ENCODE measurements around the gene KDM2B.

DNA sequence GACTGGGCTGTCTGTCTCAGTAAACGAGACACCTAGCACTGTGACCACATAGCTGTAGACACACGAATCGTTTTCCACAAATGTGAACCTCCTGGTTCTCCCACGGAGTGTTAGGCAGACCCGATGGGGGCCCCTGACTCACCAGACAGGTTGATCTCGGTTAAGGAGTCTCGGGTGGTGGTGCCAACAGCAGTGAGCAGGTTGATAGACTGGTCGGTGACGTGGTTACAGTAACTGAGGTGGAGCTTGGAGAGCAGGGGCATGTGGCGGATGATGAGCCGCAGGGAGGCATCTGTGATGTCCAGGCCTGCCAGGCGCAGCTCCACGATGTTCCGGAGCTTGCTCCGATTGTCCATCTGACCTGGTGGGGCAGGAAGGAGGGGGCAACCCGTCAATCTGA lies 141.1 kb downstream of the KDM2B start:
- TF ChIP-seq, protein P1, sequence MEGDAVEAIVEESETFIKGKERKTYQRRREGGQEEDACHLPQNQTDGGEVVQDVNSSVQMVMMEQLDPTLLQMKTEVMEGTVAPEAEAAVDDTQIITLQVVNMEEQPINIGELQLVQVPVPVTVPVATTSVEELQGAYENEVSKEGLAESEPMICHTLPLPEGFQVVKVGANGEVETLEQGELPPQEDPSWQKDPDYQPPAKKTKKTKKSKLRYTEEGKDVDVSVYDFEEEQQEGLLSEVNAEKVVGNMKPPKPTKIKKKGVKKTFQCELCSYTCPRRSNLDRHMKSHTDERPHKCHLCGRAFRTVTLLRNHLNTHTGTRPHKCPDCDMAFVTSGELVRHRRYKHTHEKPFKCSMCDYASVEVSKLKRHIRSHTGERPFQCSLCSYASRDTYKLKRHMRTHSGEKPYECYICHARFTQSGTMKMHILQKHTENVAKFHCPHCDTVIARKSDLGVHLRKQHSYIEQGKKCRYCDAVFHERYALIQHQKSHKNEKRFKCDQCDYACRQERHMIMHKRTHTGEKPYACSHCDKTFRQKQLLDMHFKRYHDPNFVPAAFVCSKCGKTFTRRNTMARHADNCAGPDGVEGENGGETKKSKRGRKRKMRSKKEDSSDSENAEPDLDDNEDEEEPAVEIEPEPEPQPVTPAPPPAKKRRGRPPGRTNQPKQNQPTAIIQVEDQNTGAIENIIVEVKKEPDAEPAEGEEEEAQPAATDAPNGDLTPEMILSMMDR (conservative IDR thresholded peaks at IDR 0.05) = no peak
- TF ChIP-seq ZFX (IDR thresholded peaks at IDR 0.05) = no peak
